SK-N-MC (cell line): ENCODE results near the gene CCDC120.

Experiments used
- EZH2 ChIP-seq: fragments of 200-600 bp; sonication (generic); IDR thresholded peaks from one replicate; pipeline ENCODE4 v1.6.1; 2017; ENCODE audit warnings: antibody characterized with exemption
- FOXP2 ChIP-seq: optimal IDR thresholded peaks from 2 replicates; pipeline ENCODE3; 2011; ENCODE audit warnings: mild to moderate bottlenecking, moderate library complexity; ENCODE audit not compliant: insufficient read depth; ENCODE audit errors: extremely low read length, control extremely low read depth
- POLR2AphosphoS5 ChIP-seq: IDR thresholded peaks from 2 replicates; pipeline ENCODE4 v1.6.1; 2012; ENCODE audit warnings: mild to moderate bottlenecking, low read depth, low read length, borderline replicate concordance

- TF ChIP-seq EZH2 (no peak), POLR2AphosphoS5 (peak; percentile 52; the same call in 1 of the 2 replicates), FOXP2 (no peak)
These were observed 19.0 kb upstream of the CCDC120 start for GRCh38 chrX:49039598-49040375.
